K562 (cell line): Measurements from ENCODE around the gene RTBDN. TPM values are rescaled to one million over a fixed set of nuclear protein-coding genes. Genes with fewer than 3 reads are reported as not detected.

Experiments used
- ATAC-seq: fragments of 200-7000 bp; cut with Tn5 transposase; 3 replicates; pipeline ENCODE4 v1.9.1; 2020; ENCODE audit warnings: moderate library complexity
- BruUV-seq: library from RNA; stranded (reverse); fragments of 400-500 nt; replicated peaks from 2 replicates; lab custom pipeline; 2021; lab: Mats Ljungman, UMichigan
- CTCF ChIA-PET: fragments of 300-600 bp; formaldehyde crosslinking; extraction: SDS; loops from one replicate; lab custom pipeline; 2021; ENCODE audit warnings: low intra/inter-chr PET ratio; lab: Yijun Ruan, JAX
- POLR2A ChIA-PET: fragments of 300-600, 350-650 bp; sonication (Branson Sonifier 250); formaldehyde crosslinking; extraction: SDS; loops from one replicate; lab custom pipeline; 2021; ENCODE audit warnings: antibody characterized with exemption, inconsistent platforms; lab: Yijun Ruan, JAX
- DNase-seq, 4 experiments: peaks; one replicate each; pipeline versions ENCODE4 v3.0.0 to v3.0.0-alpha.2; 2011 to 2018; ENCODE audit warnings: low spot score in 3 of 4, mixed read lengths in 3 of 4; ENCODE audit errors: extremely low read depth in 1 of 4
- FAIRE-seq: peaks from 2 replicates; lab custom pipeline; 2011; peaks lifted over from hg19 to GRCh38; lab: Jason Lieb, UNC
- H2AFZ ChIP-seq: 2 replicates; pipeline ENCODE4 v1.6.0; 2011; ENCODE audit warnings: low read depth, low read length, control low read depth, inconsistent platforms
- H3K27ac ChIP-seq: fragments of 200-600 bp; 3 replicates; pipeline ENCODE4 v1.8.0; 2011; ENCODE audit warnings: low read depth, mild to moderate bottlenecking, control low read depth, inconsistent platforms, low read length, moderate library complexity, mixed read lengths; ENCODE audit errors: extremely low read depth
- H3K27me3 ChIP-seq, 2 experiments: fragments of 300-600 bp in 1 of 2; 2 replicates in 1 of 2; 3 replicates in 1 of 2; pipeline versions ENCODE4 v1.6.0 to v1.8.0; 2011; ENCODE audit warnings: inconsistent platforms in 2 of 2, low read length in 2 of 2, mild to moderate bottlenecking in 1 of 2, mixed read lengths in 1 of 2, moderate library complexity in 1 of 2; ENCODE audit not compliant: control insufficient read depth in 2 of 2, insufficient read depth in 2 of 2
- H3K36me3 ChIP-seq: fragments of 300-600 bp; 3 replicates; pipeline ENCODE4 v1.8.0; 2011; ENCODE audit warnings: mild to moderate bottlenecking, low read length, inconsistent platforms; ENCODE audit not compliant: control insufficient read depth, insufficient read depth
- H3K4me1 ChIP-seq, 2 experiments: fragments of 200-600 bp in 1 of 2; replicated peaks in 1 of 2; 2 replicates in 1 of 2; 3 replicates in 1 of 2; pipeline versions ENCODE4 v1.5.1 to v1.8.0; 2011; ENCODE audit warnings: inconsistent platforms in 2 of 2, low read length in 2 of 2, mild to moderate bottlenecking in 1 of 2, mixed read lengths in 1 of 2, moderate library complexity in 1 of 2; ENCODE audit not compliant: control insufficient read depth in 2 of 2, insufficient read depth in 2 of 2
- H3K4me2 ChIP-seq: 2 replicates; pipeline ENCODE4 v1.6.1; 2011; ENCODE audit warnings: low read length, control low read depth, inconsistent platforms, mixed read lengths; ENCODE audit not compliant: insufficient read depth
- H3K4me3 ChIP-seq: fragments of 200-600 bp; sonication (generic), shearing (Covaris generic); 2 replicates; pipeline ENCODE4 v1.5.1; 2016; ENCODE audit warnings: control low read depth, inconsistent platforms
- H3K79me2 ChIP-seq: fragments of 200-600 bp; 3 replicates; pipeline ENCODE4 v1.8.0; 2011; ENCODE audit warnings: low read length, inconsistent platforms; ENCODE audit not compliant: control insufficient read depth, insufficient read depth
- H3K9ac ChIP-seq, 2 experiments: 2 replicates each; pipeline versions ENCODE4 v1.6.0 to v1.6.1; 2011; ENCODE audit warnings: low read depth in 2 of 2, low read length in 2 of 2, control low read depth in 1 of 2, inconsistent platforms in 1 of 2, mild to moderate bottlenecking in 1 of 2, mixed read lengths in 1 of 2; ENCODE audit not compliant: insufficient read depth in 1 of 2
- H3K9me1 ChIP-seq: one replicate; pipeline ENCODE4 v1.6.0; 2011; ENCODE audit warnings: inconsistent platforms, mild to moderate bottlenecking, low read length, moderate library complexity; ENCODE audit not compliant: control insufficient read depth, insufficient read depth
- H3K9me3 ChIP-seq: replicated peaks from 2 replicates; pipeline ENCODE4 v1.5.1; 2011; ENCODE audit warnings: low read depth, low read length, inconsistent platforms; ENCODE audit not compliant: control insufficient read depth, insufficient read depth
- H4K20me1 ChIP-seq: replicated peaks from 2 replicates; pipeline ENCODE4 v1.6.1; 2011; ENCODE audit warnings: low read length, inconsistent platforms, mixed read lengths; ENCODE audit not compliant: control insufficient read depth, insufficient read depth
- ARHGAP35 ChIP-seq: fragments of 450-650 bp; IDR thresholded peaks from 2 replicates; pipeline ENCODE4 v1.6.1; 2018; ENCODE audit not compliant: partially characterized antibody
- CBX5 ChIP-seq: IDR thresholded peaks from 2 replicates; pipeline ENCODE4 v1.6.1; 2014; ENCODE audit warnings: low read depth, borderline replicate concordance
- KLF1 ChIP-seq: fragments of 450-650 bp; IDR thresholded peaks from 2 replicates; pipeline ENCODE4 v1.6.1; 2016; ENCODE audit warnings: missing genetic modification characterization, missing compliant biosample characterization
- NFIC ChIP-seq: fragments of 450-650 bp; IDR thresholded peaks from 2 replicates; pipeline ENCODE4 v1.6.1; 2017; ENCODE audit warnings: mild to moderate bottlenecking, inconsistent platforms
- PCBP1 ChIP-seq: fragments of 200-400 bp; formaldehyde crosslinking; IDR thresholded peaks from 2 replicates; pipeline ENCODE4 v1.6.1; 2018; ENCODE audit warnings: mild to moderate bottlenecking, low read depth, low read length; ENCODE audit not compliant: poor library complexity, severe bottlenecking
- RBFOX2 ChIP-seq: fragments of 200-400 bp; formaldehyde crosslinking; IDR thresholded peaks from 2 replicates; pipeline ENCODE4 v1.6.1; 2017; ENCODE audit warnings: low read depth, mild to moderate bottlenecking, low read length, moderate library complexity
- ZNF280A ChIP-seq: fragments of 450-650 bp; IDR thresholded peaks from 2 replicates; pipeline ENCODE4 v1.6.1; 2018; ENCODE audit warnings: mild to moderate bottlenecking, low read depth; ENCODE audit not compliant: partially characterized antibody
- WGBS: fragments of 100-300 bp; shearing (Covaris generic); methylation state at CpG from one replicate; pipeline ENCODE4 v1.1.6; 2016; ENCODE audit warnings: low coverage, mixed read lengths; ENCODE audit not compliant: insufficient coverage; ENCODE audit errors: missing lambda C conversion rate; 5-methylcytosine and 5-hydroxymethylcytosine counted together
- in situ Hi-C: fragments of 300-500 bp; cut with MboI; formaldehyde crosslinking; loops from 4 replicates; pipeline ENCODE4 v1.15.0; 2018; ENCODE audit warnings: inconsistent platforms, mixed read lengths
- intact Hi-C: fragments of 100-400 bp; cut with micrococcal nuclease; formaldehyde crosslinking; loops from 2 replicates; pipeline ENCODE4 v1.14.2; 2022
- polyA plus RNA-seq, 8 experiments: library from polyadenylated mRNA; depleted of rRNA in 4 of 8; stranded (reverse) in 5 of 8; unstranded in 3 of 8; fragments of >200 nt; fragmentation: Nextera tagmentation in 2 of 8; fragmentation: Illumina TruSeq in 1 of 8; extraction: Ambion mirVana in 2 of 8; extraction: Trizol in 1 of 8; gene quantifications; 2 replicates each; pipeline versions ENCODE4 v1.2.1 to v1.2.3, GENCODE V29; 2011 to 2014; ENCODE audit warnings: inconsistent platforms in 1 of 8, missing spikeins in 1 of 8
- total RNA-seq, 7 experiments: library from RNA; depleted of rRNA in 6 of 7; stranded (reverse); fragments of >200 nt in 6 of 7; fragmentation: Illumina TruSeq in 2 of 7; extraction: Trizol in 2 of 7; gene quantifications; 2 replicates each; pipeline versions ENCODE4 v1.2.1 to v1.2.3, GENCODE V29; 2011 to 2021; ENCODE audit warnings: low replicate concordance in 1 of 7
- TF ChIP-seq, protein P1 (sequence below): fragments of 450-650 bp; IDR thresholded peaks from 2 replicates; pipeline ENCODE4 v1.6.1; 2016; ENCODE audit warnings: antibody characterized with exemption
- TF ChIP-seq, protein P2 (sequence below): IDR thresholded peaks from 3 replicates; pipeline ENCODE4 v1.6.1; 2011; ENCODE audit warnings: borderline replicate concordance, mild to moderate bottlenecking; ENCODE audit not compliant: insufficient read length, insufficient read depth
- TF ChIP-seq, protein P3 (sequence below): fragments of 200-400 bp; formaldehyde crosslinking; IDR thresholded peaks from 2 replicates; pipeline ENCODE4 v1.6.1; 2017; ENCODE audit warnings: mild to moderate bottlenecking, low read depth, low read length, moderate library complexity
- TF ChIP-seq, protein P4 (sequence below), 2 experiments: IDR thresholded peaks; 2 replicates each; pipeline ENCODE4 v1.6.1; 2012; ENCODE audit warnings: improper control_type of control experiment in 2 of 2, low read depth in 2 of 2, low read length in 2 of 2, borderline replicate concordance in 1 of 2

The RTBDN gene
- total and polyA plus RNA-seq, 9 of the 15 experiments (the other 6 are each of a cell fraction or from before 2014, with no cell fraction given), result 0.20 to 2.3 (median 0.72) TPM; not detected in 1

DNA sequence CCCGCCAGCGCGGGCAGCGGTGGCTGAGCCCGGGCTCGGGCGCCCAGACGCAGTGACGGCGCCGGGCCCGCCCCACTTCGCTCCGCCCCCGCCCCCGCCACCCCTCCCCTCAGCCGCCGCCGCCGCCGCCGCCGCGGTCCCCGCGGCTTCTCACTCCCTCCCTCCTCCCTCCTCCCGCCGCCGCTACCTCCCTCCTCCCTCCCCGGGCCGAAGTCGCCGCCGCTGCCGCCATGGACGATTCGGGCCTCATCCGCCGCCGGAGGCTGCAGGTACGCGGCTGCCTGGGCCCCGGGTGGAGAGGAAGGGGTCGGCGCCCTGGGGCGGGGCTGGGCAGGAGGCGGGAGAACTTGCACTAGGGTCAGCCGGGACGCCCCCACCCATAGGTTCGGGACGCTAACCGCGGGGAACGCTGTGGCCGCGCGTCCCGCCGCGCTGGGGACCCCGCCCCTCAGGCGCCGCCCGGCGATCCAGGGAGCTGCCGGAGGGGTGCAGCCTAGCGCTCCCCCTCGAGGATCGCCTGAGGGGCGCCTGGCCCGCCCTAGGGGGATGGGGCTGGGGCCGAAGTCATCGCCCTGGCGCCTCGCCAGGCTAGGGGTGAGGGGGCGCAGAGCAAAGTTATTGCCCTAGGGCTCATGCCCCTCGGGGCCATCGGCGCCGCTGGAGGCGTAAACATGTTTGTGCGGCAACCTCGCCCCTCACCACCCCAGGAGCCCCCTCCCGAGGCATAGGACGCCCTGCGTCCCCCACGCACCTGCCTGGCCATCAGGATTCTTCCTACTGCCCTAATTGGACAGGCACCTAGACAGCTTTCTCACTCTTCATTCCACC, 427 bp downstream of the RTBDN start:
- no peaks in the 10 kb centered on the region for H3K36me3 ChIP-seq
- intact Hi-C loops, result no loop called here
- POLR2A ChIA-PET, result no interaction called here
- H4K20me1 ChIP-seq, result peaks cover 14% of the 10 kb centered on the region
- 2% methylated on average over 40 of the region's 87 CpGs for WGBS
- H3K9ac ChIP-seq, result peak overlapping the region; percentile 36 to 90; a peak in 3 of 4 replicates
- in situ Hi-C loops, result no loop called here
- H3K79me2 ChIP-seq, result peaks cover 3% of the 10 kb centered on the region; the same call in 1 of the 3 replicates
- peak overlapping the region; percentile 75 for H3K4me2 ChIP-seq
- H3K9me1 ChIP-seq, result no peaks in the 10 kb centered on the region
- H3K27me3 ChIP-seq, result no peaks in the 10 kb centered on the region
- no peaks in the 10 kb centered on the region for H3K9me3 ChIP-seq
- H2AFZ ChIP-seq, result peak overlapping the region; percentile 93
- BruUV-seq, result no TSS peak
- H3K4me3 ChIP-seq, result peak overlapping the region; percentile 58
- CTCF ChIA-PET, result no interaction called here
- FAIRE-seq, result no peak
- ATAC-seq, result peak; percentile 30
- H3K4me1 ChIP-seq, result peaks cover 30 to 59% of the 10 kb centered on the region in 2 experiments
- peak; percentile 78 to 82 (median 80) for DNase-seq
- no peak overlapping the region for H3K27ac ChIP-seq
- TF ChIP-seq PCBP1, result peak; percentile 76
- no peak for TF ChIP-seq CBX5
- TF ChIP-seq ARHGAP35, result no peak
- TF ChIP-seq, protein P1, sequence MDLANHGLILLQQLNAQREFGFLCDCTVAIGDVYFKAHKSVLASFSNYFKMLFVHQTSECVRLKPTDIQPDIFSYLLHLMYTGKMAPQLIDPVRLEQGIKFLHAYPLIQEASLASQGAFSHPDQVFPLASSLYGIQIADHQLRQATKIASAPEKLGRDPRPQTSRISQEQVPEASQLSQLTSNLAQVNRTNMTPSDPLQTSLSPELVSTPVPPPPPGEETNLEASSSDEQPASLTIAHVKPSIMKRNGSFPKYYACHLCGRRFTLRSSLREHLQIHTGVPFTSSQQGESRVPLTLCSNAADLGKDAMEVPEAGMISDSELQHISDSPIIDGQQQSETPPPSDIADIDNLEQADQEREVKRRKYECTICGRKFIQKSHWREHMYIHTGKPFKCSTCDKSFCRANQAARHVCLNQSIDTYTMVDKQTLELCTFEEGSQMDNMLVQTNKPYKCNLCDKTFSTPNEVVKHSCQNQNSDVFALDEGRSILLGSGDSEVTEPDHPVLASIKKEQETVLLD, result no peak
- TF ChIP-seq, protein P2, sequence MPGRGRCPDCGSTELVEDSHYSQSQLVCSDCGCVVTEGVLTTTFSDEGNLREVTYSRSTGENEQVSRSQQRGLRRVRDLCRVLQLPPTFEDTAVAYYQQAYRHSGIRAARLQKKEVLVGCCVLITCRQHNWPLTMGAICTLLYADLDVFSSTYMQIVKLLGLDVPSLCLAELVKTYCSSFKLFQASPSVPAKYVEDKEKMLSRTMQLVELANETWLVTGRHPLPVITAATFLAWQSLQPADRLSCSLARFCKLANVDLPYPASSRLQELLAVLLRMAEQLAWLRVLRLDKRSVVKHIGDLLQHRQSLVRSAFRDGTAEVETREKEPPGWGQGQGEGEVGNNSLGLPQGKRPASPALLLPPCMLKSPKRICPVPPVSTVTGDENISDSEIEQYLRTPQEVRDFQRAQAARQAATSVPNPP, result no peak
- peak; percentile 36; the same call in 1 of the 2 replicates for TF ChIP-seq RBFOX2
- TF ChIP-seq, protein P3, sequence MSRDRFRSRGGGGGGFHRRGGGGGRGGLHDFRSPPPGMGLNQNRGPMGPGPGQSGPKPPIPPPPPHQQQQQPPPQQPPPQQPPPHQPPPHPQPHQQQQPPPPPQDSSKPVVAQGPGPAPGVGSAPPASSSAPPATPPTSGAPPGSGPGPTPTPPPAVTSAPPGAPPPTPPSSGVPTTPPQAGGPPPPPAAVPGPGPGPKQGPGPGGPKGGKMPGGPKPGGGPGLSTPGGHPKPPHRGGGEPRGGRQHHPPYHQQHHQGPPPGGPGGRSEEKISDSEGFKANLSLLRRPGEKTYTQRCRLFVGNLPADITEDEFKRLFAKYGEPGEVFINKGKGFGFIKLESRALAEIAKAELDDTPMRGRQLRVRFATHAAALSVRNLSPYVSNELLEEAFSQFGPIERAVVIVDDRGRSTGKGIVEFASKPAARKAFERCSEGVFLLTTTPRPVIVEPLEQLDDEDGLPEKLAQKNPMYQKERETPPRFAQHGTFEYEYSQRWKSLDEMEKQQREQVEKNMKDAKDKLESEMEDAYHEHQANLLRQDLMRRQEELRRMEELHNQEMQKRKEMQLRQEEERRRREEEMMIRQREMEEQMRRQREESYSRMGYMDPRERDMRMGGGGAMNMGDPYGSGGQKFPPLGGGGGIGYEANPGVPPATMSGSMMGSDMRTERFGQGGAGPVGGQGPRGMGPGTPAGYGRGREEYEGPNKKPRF, result no peak
- no peak for TF ChIP-seq ZNF280A
- TF ChIP-seq NFIC, result peak; percentile 85
- TF ChIP-seq KLF1 (tag), result peak; percentile 19; the same call in 1 of the 2 replicates
- TF ChIP-seq, protein P4, sequence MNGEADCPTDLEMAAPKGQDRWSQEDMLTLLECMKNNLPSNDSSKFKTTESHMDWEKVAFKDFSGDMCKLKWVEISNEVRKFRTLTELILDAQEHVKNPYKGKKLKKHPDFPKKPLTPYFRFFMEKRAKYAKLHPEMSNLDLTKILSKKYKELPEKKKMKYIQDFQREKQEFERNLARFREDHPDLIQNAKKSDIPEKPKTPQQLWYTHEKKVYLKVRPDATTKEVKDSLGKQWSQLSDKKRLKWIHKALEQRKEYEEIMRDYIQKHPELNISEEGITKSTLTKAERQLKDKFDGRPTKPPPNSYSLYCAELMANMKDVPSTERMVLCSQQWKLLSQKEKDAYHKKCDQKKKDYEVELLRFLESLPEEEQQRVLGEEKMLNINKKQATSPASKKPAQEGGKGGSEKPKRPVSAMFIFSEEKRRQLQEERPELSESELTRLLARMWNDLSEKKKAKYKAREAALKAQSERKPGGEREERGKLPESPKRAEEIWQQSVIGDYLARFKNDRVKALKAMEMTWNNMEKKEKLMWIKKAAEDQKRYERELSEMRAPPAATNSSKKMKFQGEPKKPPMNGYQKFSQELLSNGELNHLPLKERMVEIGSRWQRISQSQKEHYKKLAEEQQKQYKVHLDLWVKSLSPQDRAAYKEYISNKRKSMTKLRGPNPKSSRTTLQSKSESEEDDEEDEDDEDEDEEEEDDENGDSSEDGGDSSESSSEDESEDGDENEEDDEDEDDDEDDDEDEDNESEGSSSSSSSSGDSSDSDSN (IDR thresholded peaks at IDR 0.05; ENCODE audit: borderline replicate concordance in 1 of 2, low read depth in 2 of 2, low read length in 2 of 2), result no peak
